Heart right ventricle (tissue), 16 donors: ENCODE data around the gene PRTN3. TPM values are rescaled to one million over a fixed set of nuclear protein-coding genes. Genes with fewer than 3 reads are reported as not detected.

Experiments
- ATAC-seq, 8 donors: fragments of 200-7000 bp; cut with Tn5 transposase; one replicate each; pipeline ENCODE4 v1.9.1; 2020; ENCODE audit warnings: mild to moderate bottlenecking in 8 of 8, moderate library complexity in 8 of 8, moderate number of reproducible peaks in 1 of 8
- DNase-seq, 2 donors: peaks; one replicate each; pipeline ENCODE4 v3.0.0-alpha.2; 2020
- H3K27ac ChIP-seq, 10 donors: fragments of 200-600 bp; sonication (generic) in 2 of 10; one replicate each; pipeline versions ENCODE4 v1.5.0 to v1.8.0; 2020 to 2022; ENCODE audit warnings: mild to moderate bottlenecking in 3 of 10
- H3K27me3 ChIP-seq, 7 donors: fragments of 200-600 bp; one replicate each; pipeline ENCODE4 v1.8.0; 2021 to 2022; ENCODE audit warnings: mild to moderate bottlenecking in 2 of 7
- H3K36me3 ChIP-seq, 9 donors: fragments of 200-600 bp; sonication (generic) in 1 of 9; one replicate each; pipeline versions ENCODE4 v1.5.0 to v1.8.0; 2020 to 2022; ENCODE audit warnings: mild to moderate bottlenecking in 2 of 9
- H3K4me1 ChIP-seq, 9 donors: fragments of 200-600 bp; sonication (generic) in 1 of 9; one replicate each; pipeline versions ENCODE4 v1.5.0 to v1.8.0; 2020 to 2022; ENCODE audit warnings: mild to moderate bottlenecking in 4 of 9
- H3K4me3 ChIP-seq, 10 donors: fragments of 200-600 bp; sonication (generic) in 2 of 10; one replicate each; pipeline versions ENCODE4 v1.5.0 to v1.8.0; 2020 to 2022; ENCODE audit warnings: mild to moderate bottlenecking in 7 of 10, moderate library complexity in 2 of 10
- H3K9me3 ChIP-seq, 11 donors: fragments of 200-600 bp in 10 of 11; sonication (generic) in 2 of 11; one replicate each; pipeline versions ENCODE4 v1.5.0 to v1.8.0; 2013 to 2022; ENCODE audit warnings: mild to moderate bottlenecking in 2 of 11, control low read depth in 1 of 11, moderate library complexity in 1 of 11
- CTCF ChIP-seq, 9 donors: fragments of 200-600 bp; sonication (generic) in 2 of 9; IDR thresholded peaks; one replicate each; pipeline versions ENCODE4 v1.5.0 to v1.8.0; 2021 to 2022; ENCODE audit warnings: antibody characterized with exemption in 9 of 9, mild to moderate bottlenecking in 5 of 9, moderate library complexity in 1 of 9
- WGBS, 2 donors: extraction: QIAGEN DNeasy Blood & Tissue Kit; methylation state at CpG; one replicate each; pipeline ENCODE4 v1.1.7; 2013; ENCODE audit warnings: inconsistent platforms in 1 of 2; 5-methylcytosine and 5-hydroxymethylcytosine counted together
- intact Hi-C, 10 donors: fragments of 100-400 bp; cut with DNase I; formaldehyde crosslinking; loops; one replicate each; pipeline versions ENCODE4 v1.11.1 to v1.14.2; 2022
- polyA plus RNA-seq, 2 donors: library from polyadenylated mRNA; stranded (reverse); fragments of 200-250 nt; gene quantifications; one replicate each; pipeline ENCODE4 v1.2.3, GENCODE V29; 2013
- total RNA-seq, 10 donors: library from RNA; stranded (reverse); fragmentation: NEBNext Ultra II Directional in 3 of 10; extraction: Animal tissue kit (Norgen Biotek cat#: 25700) in 3 of 10; gene quantifications; one replicate each; pipeline versions ENCODE4 v1.2.1 to v1.2.4, GENCODE V29; 2021 to 2023
- donor health status: Arrhythmogenic right ventricular cardiomyopathy.
- donor health status: ischemic (EF 13 %, LVEDD 7.1; RV severe dilation, severe dysfunction).
- donor health status: healthy with polysubstance abuse.
- donor health status: DM: no; HTN: yes; CAD: no.
- donor health status: DM: no; HTN: no; CAD: no.
- donor health status: ischemic (EF 25% LVEDD 6.9; RV normal size, moderate dysfunction).
- donor health status: ischemic (EF 25% LVEDD 5.7; RV mildly dilated, moderate dysfunction).
- donor health status: healthy.
- donor health status: DM: yes; HTN: yes; CAD: no.
- donor health status: Ischemic cardiomyopathy.
- donor health status: ischemic (EF 35%, LVEDD 5.7; RV mildly dilated, moderate dysfunction).
- donor health status: nonischemic (EF 11% LVEDD 7.7; RV severe dilation, severe dysfunction).
- donor health status: DM: yes; HTN: yes; CAD: no.
- donor health status: PGD.
- donor health status: ischemic (EF 29% LVEDD 5.4; RV normal size, mild dysfunction).
- donor health status: nonischemic (EF 23%, LVEDD 6.1; RV moderate dilation, normal function).

Gene PRTN3
- total and polyA plus RNA-seq, 12 donors = 0.12 TPM; not detected in 11

- Histone ChIP-seq H3K4me3 (no peak overlapping the region), H3K27me3 (no peaks in the 10 kb centered on the region), H3K36me3 (peaks cover 17 to 96% (median 80%) of the 10 kb centered on the region in 9 donors), H3K9me3 (no peaks in the 10 kb centered on the region), H3K4me1 (peaks cover 9 to 34% (median 15%) of the 10 kb centered on the region in 9 donors), H3K27ac (no peak overlapping the region)
- no peak for TF ChIP-seq CTCF (IDR thresholded peaks at IDR 0.05)
- ATAC-seq = no peak
- 91 to 92% methylated on average over 44 of the region's 44 CpGs for WGBS, 2 donors
- intact Hi-C loops = no loop called here
- no peak for DNase-seq
Observed at GRCh38 chr19:807627-808422, 33.0 kb upstream of the PRTN3 start.

- Histone ChIP-seq H3K27me3 (no peaks in the 10 kb centered on the region), H3K9me3 (no peaks in the 10 kb centered on the region), H3K4me1 (peaks cover 3 to 28% (median 9%) of the 10 kb centered on the region in 9 donors), H3K36me3 (peaks cover 17 to 96% (median 80%) of the 10 kb centered on the region in 9 donors), H3K4me3 (no peak overlapping the region), H3K27ac (no peak overlapping the region)
- DNase-seq (no peak), ATAC-seq (no peak)
- intact Hi-C loops = no loop called here
- 92 to 94% methylated on average over 26 of the region's 26 CpGs for WGBS, 2 donors
- TF ChIP-seq CTCF (IDR thresholded peaks at IDR 0.05) = no peak
Observed at GRCh38 chr19:808423-808775, 32.4 kb upstream of the PRTN3 start.

GRCh38 chr19:810077-810855 is 30.5 kb upstream of the PRTN3 start:
- Histone ChIP-seq H3K4me3 (no peak overlapping the region), H3K4me1 (peaks cover 0 to 11% (median 0%) of the 10 kb centered on the region in 9 donors), H3K36me3 (peaks cover 13 to 80% (median 69%) of the 10 kb centered on the region in 9 donors), H3K9me3 (no peaks in the 10 kb centered on the region), H3K27me3 (no peaks in the 10 kb centered on the region), H3K27ac (no peak overlapping the region)
- ATAC-seq = no peak
- DNase-seq = peak in 1 of 2 donors; percentile 11
- intact Hi-C loops = no loop called here
- 83 to 84% methylated on average over 30 of the region's 30 CpGs for WGBS, 2 donors
- no peak for TF ChIP-seq CTCF (IDR thresholded peaks at IDR 0.05)

GRCh38 chr19:810883-811489 is 29.8 kb upstream of the PRTN3 start:
- Histone ChIP-seq H3K27ac (no peak overlapping the region), H3K36me3 (peaks cover 13 to 73% (median 62%) of the 10 kb centered on the region in 9 donors), H3K4me3 (no peak overlapping the region), H3K4me1 (peaks cover 0 to 11% (median 0%) of the 10 kb centered on the region in 9 donors), H3K27me3 (no peaks in the 10 kb centered on the region), H3K9me3 (no peaks in the 10 kb centered on the region)
- ATAC-seq (peak in 1 of 8 donors; percentile 5), DNase-seq (no peak)
- 88 to 89% methylated on average over 25 of the region's 25 CpGs for WGBS, 2 donors
- TF ChIP-seq CTCF (IDR thresholded peaks at IDR 0.05) = no peak
- intact Hi-C loops = no loop called here
